Stimulated activated CD4-positive, alpha-beta T cell treated with anti-CD3 and anti-CD28 coated beads, Interleukin-4, amount 100 ng/mL, for 48 hours (primary cell): ENCODE data around the gene ASCL5.

Experiments
- DNase-seq, 2 donors: peaks; one replicate each; pipeline ENCODE4 v3.0.0-alpha.2; 2020; ENCODE audit warnings: low read depth in 2 of 2

Gene ASCL5

GRCh38 chr1:201153474-201154388, 26.7 kb upstream of the ASCL5 start:
- DNase-seq, result no peak

DNA sequence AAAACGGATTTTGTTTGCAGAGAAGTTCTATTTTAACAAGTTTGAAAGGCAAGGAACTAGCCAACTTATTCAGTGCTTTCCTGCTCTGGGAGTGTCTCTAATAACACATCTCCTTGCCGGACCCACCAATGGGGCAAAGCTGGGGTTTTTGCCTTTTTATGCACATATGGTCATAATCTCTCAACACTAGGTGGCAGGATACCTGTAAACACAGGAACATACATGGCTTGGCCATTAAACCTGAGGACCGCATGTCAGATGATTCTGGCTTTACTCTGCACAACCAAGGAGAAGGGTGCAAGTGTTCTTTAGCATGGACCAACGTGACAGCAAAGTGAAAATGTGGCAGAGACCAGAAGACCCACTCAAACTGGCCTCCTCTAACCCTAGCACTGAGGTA, 22.4 kb upstream of the ASCL5 start:
- no peak for DNase-seq

DNA sequence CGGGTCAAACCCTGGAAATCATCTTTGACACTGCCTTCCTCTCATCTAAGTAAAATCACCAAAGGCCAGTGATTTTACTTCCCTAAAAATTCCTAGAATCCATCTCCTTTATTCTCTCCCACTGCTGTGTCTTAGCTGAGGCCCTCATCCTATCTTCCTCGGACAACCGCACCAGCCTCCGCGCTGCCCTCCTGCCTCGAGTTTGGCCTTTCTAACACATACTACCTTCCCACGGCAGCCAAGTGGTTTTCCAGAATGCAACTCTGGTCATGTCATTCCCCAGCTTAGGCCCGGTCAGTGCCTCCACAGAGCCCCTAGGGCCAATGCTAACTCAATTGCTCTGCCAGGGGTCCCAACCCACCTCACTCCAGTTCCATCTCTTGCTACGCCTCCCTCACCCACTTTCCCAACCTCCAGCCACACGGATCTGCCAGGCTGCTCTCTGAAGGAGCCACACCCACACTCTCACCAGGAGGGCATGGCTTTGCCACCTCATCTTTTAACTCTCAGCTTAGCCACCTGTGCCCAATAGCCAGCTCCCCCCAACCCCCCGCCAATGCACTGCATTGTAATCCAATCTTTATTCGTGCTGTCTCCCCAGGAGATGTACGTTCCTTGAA, 20.5 kb upstream of the ASCL5 start:
- no peak for DNase-seq

DNA sequence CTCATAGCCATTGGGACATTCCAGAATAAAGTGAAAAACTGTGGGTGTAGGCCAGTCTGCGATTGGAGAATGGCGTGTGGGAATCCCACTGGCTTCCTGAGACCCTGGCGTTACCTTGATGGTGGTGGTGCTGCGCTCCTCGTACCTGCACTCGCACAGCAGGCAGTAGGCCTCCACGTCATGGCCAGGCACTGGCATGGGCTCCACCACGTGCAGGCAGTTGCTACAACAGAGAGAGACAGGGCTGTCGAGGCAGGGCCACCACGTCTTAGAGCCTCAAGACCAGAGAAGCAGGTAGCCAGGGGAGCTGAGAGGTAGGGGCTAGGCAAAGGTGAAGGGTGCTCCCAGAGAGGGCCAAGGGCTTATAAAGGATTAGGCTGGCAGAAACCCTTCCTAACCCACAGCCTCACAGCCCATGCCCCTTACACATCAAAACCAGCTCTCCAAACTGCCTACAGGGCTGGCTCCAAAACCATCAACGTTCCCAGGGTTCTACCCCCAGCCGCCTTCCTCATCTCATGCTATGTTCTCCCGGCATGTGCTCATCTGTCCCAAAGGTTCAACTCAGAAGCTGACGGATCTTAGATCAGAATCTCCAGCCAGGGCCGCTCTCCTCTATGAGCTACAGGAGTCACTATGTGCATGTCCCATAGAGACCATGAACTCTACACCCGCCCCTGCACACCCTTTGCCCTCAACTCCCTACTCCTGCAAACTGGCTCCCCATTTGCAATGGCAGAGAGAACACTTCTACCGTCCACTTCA, 19.8 kb upstream of the ASCL5 start:
- no peak for DNase-seq

- DNase-seq, result no peak
Observed at GRCh38 chr1:201145816-201146215, 18.8 kb upstream of the ASCL5 start.

- DNase-seq, result no peak
Observed at GRCh38 chr1:201145132-201145531, 18.1 kb upstream of the ASCL5 start.

DNA sequence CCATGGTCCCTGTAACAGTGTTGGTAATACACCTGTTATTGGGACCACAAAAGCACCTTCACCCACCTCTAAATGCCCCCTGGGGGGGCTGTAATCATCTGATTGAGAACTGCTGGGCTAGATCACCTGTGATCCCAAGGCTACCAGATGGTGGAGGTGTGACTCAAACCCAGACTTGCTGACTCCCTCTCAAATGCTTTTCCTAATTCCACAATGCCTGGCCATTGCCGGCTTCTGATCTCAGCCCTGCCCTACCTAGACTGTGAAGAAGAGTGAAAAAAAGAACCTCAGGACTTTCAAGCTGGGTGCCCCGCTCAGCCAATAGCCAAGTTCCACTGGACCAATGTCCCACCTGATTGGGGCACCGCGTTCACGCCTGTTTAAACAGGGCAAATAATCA, 17.7 kb upstream of the ASCL5 start:
- DNase-seq, result no peak

- no peak for DNase-seq
Observed at GRCh38 chr1:201143726-201144635, 17.0 kb upstream of the ASCL5 start.

- DNase-seq, result no peak
Observed at GRCh38 chr1:201142849-201143725, 16.1 kb upstream of the ASCL5 start.

DNA sequence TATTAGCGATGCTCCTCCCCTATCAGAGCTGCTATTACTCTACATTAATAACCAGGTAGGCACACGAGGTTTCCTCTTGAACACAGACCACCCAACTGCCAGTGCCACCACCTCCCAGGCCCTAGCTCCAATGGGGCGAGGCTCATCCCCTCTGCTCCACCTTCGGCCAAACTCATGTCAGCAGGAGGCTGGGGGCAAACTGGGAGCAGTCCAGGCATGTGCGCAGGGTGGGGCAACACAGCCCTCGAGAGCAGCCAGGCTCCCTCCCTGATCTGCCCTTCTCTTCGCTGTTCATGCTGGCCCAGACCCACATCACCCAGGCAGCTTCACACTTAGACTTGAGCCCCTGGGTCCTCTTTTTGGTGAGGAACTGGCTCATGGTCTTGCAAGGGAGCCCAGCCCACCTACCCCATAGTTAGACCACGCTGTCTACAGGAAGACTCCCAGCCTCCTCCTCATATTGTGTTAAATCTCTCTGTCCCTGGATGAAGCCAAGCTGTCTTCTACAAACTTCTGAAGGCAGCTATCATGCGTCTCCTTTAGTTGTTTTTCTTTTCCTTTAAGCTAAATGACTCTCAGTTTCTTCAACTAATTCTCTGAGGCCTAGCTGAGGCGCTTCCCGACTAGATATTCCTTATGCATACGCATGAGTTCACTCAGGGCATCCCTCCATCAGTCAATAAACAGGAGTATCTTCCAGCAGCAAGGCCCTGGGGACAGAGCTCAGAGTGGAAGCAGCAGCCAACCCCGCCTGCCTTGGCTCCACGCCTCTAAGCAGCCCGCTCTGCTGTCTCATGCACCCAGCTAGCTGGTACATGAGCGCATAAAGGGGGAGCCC, 15.2 kb upstream of the ASCL5 start:
- no peak for DNase-seq

GRCh38 chr1:201141418-201141817, 14.4 kb upstream of the ASCL5 start:
- no peak for DNase-seq

- no peak for DNase-seq
Observed at GRCh38 chr1:201140941-201141260, 13.9 kb upstream of the ASCL5 start.

- no peak for DNase-seq
Observed at GRCh38 chr1:201140235-201140940, 13.4 kb upstream of the ASCL5 start.

DNA sequence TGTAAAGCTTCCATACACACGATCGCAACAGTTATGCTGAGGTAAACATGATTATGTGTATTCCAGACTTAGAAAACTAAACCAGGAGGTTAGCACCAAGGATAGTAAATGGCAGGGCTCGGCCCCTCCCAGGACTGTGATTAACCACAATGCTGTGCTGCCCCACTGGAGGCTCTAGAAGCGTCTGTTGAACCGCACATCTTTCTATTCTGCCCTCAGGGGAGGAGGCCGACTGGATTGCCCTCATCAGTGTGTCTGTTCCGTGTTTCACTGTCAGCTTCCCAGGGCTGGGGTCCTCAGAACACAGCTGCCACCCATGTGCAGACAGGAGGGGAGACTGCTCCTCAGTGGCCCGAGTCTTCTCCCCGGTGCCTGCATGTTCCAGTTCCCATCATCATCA, 12.8 kb upstream of the ASCL5 start:
- DNase-seq, result no peak

GRCh38 chr1:201139306-201139705, 12.3 kb upstream of the ASCL5 start:
- DNase-seq, result no peak

- no peak for DNase-seq
Observed at GRCh38 chr1:201138311-201138840, 11.4 kb upstream of the ASCL5 start.

DNA sequence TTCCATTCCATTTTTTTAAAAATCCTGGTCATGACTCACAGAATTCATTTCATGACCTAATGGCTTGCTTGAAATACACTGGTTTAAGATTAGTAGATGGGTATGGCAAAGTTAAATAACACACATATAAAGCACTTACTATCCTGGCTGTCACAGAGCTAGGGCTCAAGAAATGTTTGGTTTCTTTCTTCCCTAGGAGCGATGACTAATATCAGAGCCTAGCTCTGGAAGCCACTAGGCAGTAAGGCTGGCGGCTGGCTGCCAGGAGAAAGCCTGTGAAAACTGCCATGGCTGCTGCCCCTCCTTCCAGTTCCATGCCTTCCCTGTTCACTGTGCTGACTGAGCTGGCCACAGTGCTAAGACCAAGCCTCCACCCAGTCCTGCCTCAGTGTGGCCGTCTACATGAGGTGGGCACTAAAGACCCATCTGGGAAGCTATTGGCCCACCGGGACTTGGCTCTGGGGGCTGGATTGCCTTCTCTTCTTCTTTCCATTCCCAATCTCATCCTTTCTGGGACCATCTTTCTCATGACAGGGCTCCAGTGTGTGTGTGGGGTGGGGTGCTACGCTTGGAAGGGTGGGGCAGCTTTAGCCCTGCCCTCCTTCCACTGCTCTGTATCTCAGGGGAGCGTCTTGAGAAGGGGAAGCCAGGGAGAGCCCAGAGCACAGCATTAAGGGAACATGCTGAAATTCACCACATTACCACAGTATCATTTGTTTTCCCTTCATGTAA, 10.8 kb upstream of the ASCL5 start:
- DNase-seq, result no peak

- no peak for DNase-seq
Observed at GRCh38 chr1:201137024-201137392, 10.0 kb upstream of the ASCL5 start.
